CD14-positive monocyte (primary cell): Measurements from ENCODE around the gene TMCC3. TPM values are rescaled to one million over a fixed set of nuclear protein-coding genes. Genes with fewer than 3 reads are reported as not detected.
"Not testable (repeated sequence)": the region's sequence is repeated elsewhere in the genome, so short reads cannot be mapped to it uniquely, and the experiment has no call there.

Experiments used
- DNase-seq, 3 donors: peaks; one replicate each; pipeline ENCODE4 v3.0.0-alpha.2; 2011 to 2022
- H2AFZ ChIP-seq: 2 replicates; pipeline ENCODE4 v1.6.0; 2012; ENCODE audit warnings: mild to moderate bottlenecking, low read depth, low read length, inconsistent platforms; ENCODE audit not compliant: insufficient read depth, poor library complexity, severe bottlenecking
- H3K27ac ChIP-seq, 2 donors: 1 replicate in 1 of 2; 2 replicates in 1 of 2; pipeline ENCODE4 v1.5.1; 2012 to 2013; ENCODE audit warnings: low read length in 2 of 2, control low read depth in 1 of 2, inconsistent platforms in 1 of 2, low read depth in 1 of 2, mild to moderate bottlenecking in 1 of 2
- H3K27me3 ChIP-seq, 2 donors: one replicate each; pipeline versions ENCODE4 v1.6.0 to v1.6.1; 2011 to 2013; ENCODE audit warnings: low read length in 2 of 2; ENCODE audit not compliant: control insufficient read depth in 2 of 2, insufficient read depth in 2 of 2
- H3K36me3 ChIP-seq, 2 donors: replicated peaks in 1 of 2; 1 replicate in 1 of 2; 2 replicates in 1 of 2; pipeline versions ENCODE4 v1.5.1 to v1.6.1; 2012 to 2013; ENCODE audit warnings: low read length in 2 of 2, control low read depth in 1 of 2, inconsistent platforms in 1 of 2, mild to moderate bottlenecking in 1 of 2; ENCODE audit not compliant: insufficient read depth in 2 of 2, control insufficient read depth in 1 of 2
- H3K4me1 ChIP-seq, 2 donors: 1 replicate in 1 of 2; 2 replicates in 1 of 2; pipeline versions ENCODE4 v1.5.1 to v1.6.1; 2012 to 2013; ENCODE audit warnings: low read length in 2 of 2, control low read depth in 1 of 2, inconsistent platforms in 1 of 2, mild to moderate bottlenecking in 1 of 2, moderate library complexity in 1 of 2; ENCODE audit not compliant: insufficient read depth in 2 of 2, control insufficient read depth in 1 of 2
- H3K4me2 ChIP-seq: replicated peaks from 2 replicates; pipeline ENCODE3; 2012; ENCODE audit warnings: low read length, moderate library complexity, mild to moderate bottlenecking; ENCODE audit not compliant: poor library complexity, severe bottlenecking; ENCODE audit errors: extremely low read depth
- H3K4me3 ChIP-seq, 3 experiments: fragments of 200-600 bp in 1 of 3; sonication (generic) in 1 of 3; replicated peaks in 1 of 3; 1 replicate in 2 of 3; 2 replicates in 1 of 3; pipeline ENCODE4 v1.5.1; 2011 to 2013; ENCODE audit warnings: low read length in 3 of 3, mild to moderate bottlenecking in 3 of 3, control low read depth in 2 of 3, low read depth in 2 of 3, inconsistent platforms in 1 of 3, moderate library complexity in 1 of 3
- H3K79me2 ChIP-seq: 2 replicates; pipeline ENCODE4 v1.6.0; 2012; ENCODE audit warnings: mild to moderate bottlenecking, control low read depth, inconsistent platforms, low read length, moderate library complexity; ENCODE audit not compliant: insufficient read depth
- H3K9ac ChIP-seq: 2 replicates; pipeline ENCODE4 v1.6.0; 2017; ENCODE audit warnings: low read length, mild to moderate bottlenecking; ENCODE audit not compliant: insufficient read depth, poor library complexity, severe bottlenecking
- H3K9me3 ChIP-seq, 2 donors: replicated peaks in 1 of 2; 1 replicate in 1 of 2; 2 replicates in 1 of 2; pipeline versions ENCODE4 v1.5.1 to v1.6.1; 2012 to 2013; ENCODE audit warnings: low read length in 2 of 2, control low read depth in 1 of 2; ENCODE audit not compliant: control insufficient read depth in 1 of 2, insufficient read depth in 1 of 2
- H4K20me1 ChIP-seq: 2 replicates; pipeline ENCODE4 v1.6.0; 2012; ENCODE audit warnings: mild to moderate bottlenecking, low read length, control low read depth, moderate library complexity; ENCODE audit not compliant: insufficient read depth
- H3K27ac Mint-ChIP-seq, 7 donors: one replicate each; pipeline ENCODE4 v1.8.0; 2020; ENCODE audit warnings: mild to moderate bottlenecking in 7 of 7, mixed read lengths in 7 of 7, moderate library complexity in 6 of 7, inconsistent platforms in 2 of 7
- H3K27me3 Mint-ChIP-seq, 3 donors: one replicate each; pipeline ENCODE4 v1.8.0; 2021 to 2022; ENCODE audit warnings: low read depth in 3 of 3, mild to moderate bottlenecking in 3 of 3, mixed read lengths in 3 of 3, moderate library complexity in 3 of 3, inconsistent platforms in 1 of 3
- H3K36me3 Mint-ChIP-seq, 2 donors: one replicate each; pipeline ENCODE4 v1.8.0; 2020; ENCODE audit warnings: mixed read lengths in 2 of 2, inconsistent platforms in 1 of 2, mild to moderate bottlenecking in 1 of 2
- H3K4me1 Mint-ChIP-seq: one replicate; pipeline ENCODE4 v1.8.0; 2020; ENCODE audit warnings: mild to moderate bottlenecking, mixed read lengths
- H3K4me3 Mint-ChIP-seq, 2 donors: one replicate each; pipeline ENCODE4 v1.8.0; 2020; ENCODE audit warnings: mild to moderate bottlenecking in 2 of 2, mixed read lengths in 2 of 2, moderate library complexity in 1 of 2
- H3K9me3 Mint-ChIP-seq, 7 donors: one replicate each; pipeline ENCODE4 v1.8.0; 2020 to 2022; ENCODE audit warnings: mixed read lengths in 7 of 7, mild to moderate bottlenecking in 6 of 7, moderate library complexity in 6 of 7, inconsistent platforms in 2 of 7
- CTCF ChIP-seq: fragments of 200-600 bp; IDR thresholded peaks from one replicate; pipeline ENCODE4 v1.8.0; 2022; ENCODE audit warnings: antibody characterized with exemption, mild to moderate bottlenecking
- WGBS: methylation state at CpG from one replicate; pipeline ENCODE4 v1.1.5; 2013; ENCODE audit warnings: missing lambda C conversion rate; ENCODE audit not compliant: insufficient coverage; 5-methylcytosine and 5-hydroxymethylcytosine counted together
- intact Hi-C, 2 donors: fragments of 100-400 bp; cut with micrococcal nuclease; formaldehyde crosslinking; loops; one replicate each; pipeline versions ENCODE4 v1.15.0 to v1.15.1; 2023
- polyA plus RNA-seq, 3 donors: library from polyadenylated mRNA; depleted of rRNA in 1 of 3; unstranded in 2 of 3; stranded (reverse) in 1 of 3; fragments of 300-500 nt in 2 of 3; fragments of >200 nt in 1 of 3; fragmentation: Illumina TruSeq in 2 of 3; gene quantifications; 1 replicate in 2 of 3; 2 replicates in 1 of 3; pipeline ENCODE4 v1.2.3, GENCODE V29; 2012 to 2021

The TMCC3 gene
- polyA plus RNA-seq, 3 donors: 3.4 to 14.7 (median 7.1) TPM

GRCh38 chr12:94694732-94695131, 44.4 kb upstream of the TMCC3 start:
- Mint-ChIP-seq H3K27ac (no peak overlapping the region), H3K4me3 (no peak overlapping the region), H3K36me3 (peaks cover 5 to 9% of the 10 kb centered on the region in 2 donors), H3K9me3 (peaks cover 2 to 13% (median 8%) of the 10 kb centered on the region in 7 donors), H3K4me1 (peaks cover 7% of the 10 kb centered on the region), H3K27me3 (peaks cover 0 to 2% (median 0%) of the 10 kb centered on the region in 3 donors)
- intact Hi-C loops: no loop called here
- H3K9ac ChIP-seq: no peak overlapping the region
- H3K4me2 ChIP-seq: no peak overlapping the region
- no peaks in the 10 kb centered on the region for H3K79me2 ChIP-seq
- no peak for TF ChIP-seq CTCF
- H4K20me1 ChIP-seq: no peaks in the 10 kb centered on the region
- WGBS: 100% methylated on average over 2 of the region's 11 CpGs
- no peaks in the 10 kb centered on the region for H3K27me3 ChIP-seq
- H3K4me3 ChIP-seq: no peak overlapping the region
- H3K36me3 ChIP-seq: no peaks in the 10 kb centered on the region
- no peaks in the 10 kb centered on the region for H3K9me3 ChIP-seq
- no peak for DNase-seq
- no peak overlapping the region for H3K27ac ChIP-seq
- H2AFZ ChIP-seq: no peak overlapping the region
- peaks cover 14 to 16% of the 10 kb centered on the region in 2 donors for H3K4me1 ChIP-seq

GRCh38 chr12:94692826-94693225, 42.5 kb upstream of the TMCC3 start:
- intact Hi-C loops, H3K27me3 Mint-ChIP-seq, DNase-seq, H3K36me3 Mint-ChIP-seq, H3K36me3 ChIP-seq, H3K9me3 Mint-ChIP-seq, H2AFZ ChIP-seq, H3K4me2 ChIP-seq, H3K4me3 Mint-ChIP-seq, H3K27ac Mint-ChIP-seq, H3K9ac ChIP-seq, H3K27me3 ChIP-seq, H3K4me3 ChIP-seq, H4K20me1 ChIP-seq, H3K4me1 Mint-ChIP-seq, H3K79me2 ChIP-seq, H3K9me3 ChIP-seq, H3K27ac ChIP-seq: not testable (repeated sequence)
- WGBS: 100% methylated on average over 2 of the region's 7 CpGs
- peaks cover 25 to 29% of the 10 kb centered on the region in 2 donors for H3K4me1 ChIP-seq
